B cell (primary cell): Measurements from ENCODE around the gene QRICH2. TPM values are rescaled to one million over a fixed set of nuclear protein-coding genes. Genes with fewer than 3 reads are reported as not detected.

Source experiments
- ATAC-seq: fragments of 200-7000 bp; cut with Tn5 transposase; one replicate; pipeline ENCODE4 v1.10.0; 2021; ENCODE audit warnings: low read depth, mild to moderate bottlenecking, moderate number of reproducible peaks, moderate library complexity
- CTCF ChIA-PET: fragments of 350-600 bp; sonication (Branson Sonifier 250); formaldehyde crosslinking; loops from one replicate; lab custom pipeline; 2021; ENCODE audit warnings: antibody characterized with exemption, inconsistent platforms; lab: Charles Lee
- POLR2A ChIA-PET: fragments of 350-600 bp; sonication (Branson Sonifier 250); formaldehyde crosslinking; loops from one replicate; lab custom pipeline; 2021; ENCODE audit warnings: antibody characterized with exemption; lab: Charles Lee
- DNase-seq: peaks from one replicate; pipeline ENCODE4 v3.0.0; 2013
- H2AFZ ChIP-seq: 2 replicates; pipeline ENCODE4 v1.6.1; 2012; ENCODE audit warnings: mild to moderate bottlenecking, low read depth, low read length; ENCODE audit not compliant: insufficient read depth, poor library complexity, severe bottlenecking
- H3K27ac ChIP-seq, 2 donors: 1 replicate in 1 of 2; 2 replicates in 1 of 2; pipeline ENCODE4 v1.5.1; 2012 to 2013; ENCODE audit warnings: low read length in 2 of 2, mild to moderate bottlenecking in 2 of 2, moderate library complexity in 1 of 2
- H3K27me3 ChIP-seq, 4 experiments: fragments of 200-600 bp in 1 of 4; sonication (generic) in 1 of 4; replicated peaks in 1 of 4; 1 replicate in 2 of 4; 2 replicates in 2 of 4; pipeline versions ENCODE4 v1.6.1 to v1.7.0; 2013 to 2016; ENCODE audit warnings: low read length in 3 of 4, mild to moderate bottlenecking in 2 of 4, mixed read lengths in 1 of 4, moderate library complexity in 1 of 4; ENCODE audit not compliant: insufficient read depth in 4 of 4, control insufficient read depth in 3 of 4; ENCODE audit errors: control extremely low read depth in 1 of 4
- H3K36me3 ChIP-seq, 2 experiments: replicated peaks in 1 of 2; 1 replicate in 1 of 2; 2 replicates in 1 of 2; pipeline versions ENCODE4 v1.6.1 to v1.7.1; 2013; ENCODE audit warnings: low read length in 1 of 2; ENCODE audit not compliant: insufficient read depth in 2 of 2, control insufficient read depth in 1 of 2; ENCODE audit errors: control extremely low read depth in 1 of 2, extremely low read depth in 1 of 2
- H3K4me1 ChIP-seq, 2 donors: fragments of 200-600 bp in 1 of 2; sonication (generic) in 1 of 2; 1 replicate in 1 of 2; 2 replicates in 1 of 2; pipeline versions ENCODE4 v1.5.1 to v1.6.1; 2013 to 2017; ENCODE audit warnings: low read length in 2 of 2; ENCODE audit not compliant: control insufficient read depth in 2 of 2, insufficient read depth in 2 of 2
- H3K4me2 ChIP-seq: replicated peaks from 2 replicates; pipeline ENCODE3; 2012; ENCODE audit warnings: mild to moderate bottlenecking, low read depth, low read length; ENCODE audit not compliant: poor library complexity, severe bottlenecking
- H3K4me3 ChIP-seq, 5 experiments: fragments of 200-600 bp in 1 of 5; sonication (generic) in 1 of 5; 1 replicate in 3 of 5; 2 replicates in 2 of 5; pipeline versions ENCODE4 v1.5.1 to v1.7.0; 2011 to 2016; ENCODE audit warnings: low read length in 4 of 5, mild to moderate bottlenecking in 4 of 5, low read depth in 2 of 5, control low read depth in 1 of 5, moderate library complexity in 1 of 5; ENCODE audit not compliant: insufficient read depth in 1 of 5; ENCODE audit errors: control extremely low read depth in 1 of 5, extremely low read depth in 1 of 5
- H3K79me2 ChIP-seq: fragments of 200-600 bp; sonication (generic); one replicate; pipeline ENCODE4 v1.6.0; 2016; ENCODE audit warnings: low read length; ENCODE audit not compliant: control insufficient read depth, insufficient read depth
- H3K9ac ChIP-seq: fragments of 200-600 bp; sonication (generic); 2 replicates; pipeline ENCODE4 v1.6.1; 2017; ENCODE audit warnings: mild to moderate bottlenecking, low read length, moderate library complexity
- H3K9me3 ChIP-seq, 3 donors: one replicate each; pipeline versions ENCODE4 v1.6.1 to v1.7.1; 2013; ENCODE audit warnings: low read length in 2 of 3; ENCODE audit not compliant: control insufficient read depth in 2 of 3, insufficient read depth in 1 of 3; ENCODE audit errors: control extremely low read depth in 1 of 3
- H4K20me1 ChIP-seq: 2 replicates; pipeline ENCODE4 v1.6.0; 2012; ENCODE audit warnings: mild to moderate bottlenecking, low read length; ENCODE audit not compliant: insufficient read depth, control insufficient read depth, poor library complexity, severe bottlenecking
- H3K27ac Mint-ChIP-seq: one replicate; pipeline ENCODE4 v1.8.0; 2021; ENCODE audit warnings: mixed read lengths
- H3K27me3 Mint-ChIP-seq: one replicate; pipeline ENCODE4 v1.8.0; 2021; ENCODE audit warnings: mixed read lengths
- H3K4me1 Mint-ChIP-seq: one replicate; pipeline ENCODE4 v1.8.0; 2021; ENCODE audit warnings: mixed read lengths
- H3K4me3 Mint-ChIP-seq: one replicate; pipeline ENCODE4 v1.8.0; 2021; ENCODE audit warnings: mixed read lengths
- H3K9me3 Mint-ChIP-seq: one replicate; pipeline ENCODE4 v1.8.0; 2022; ENCODE audit warnings: mixed read lengths; ENCODE audit not compliant: insufficient read depth
- CTCF ChIP-seq: fragments of 200-600 bp; IDR thresholded peaks from one replicate; pipeline ENCODE4 v1.8.0; 2022; ENCODE audit warnings: antibody characterized with exemption, mild to moderate bottlenecking
- EZH2 ChIP-seq: IDR thresholded peaks from 2 replicates; pipeline ENCODE4 v1.6.1; 2012; ENCODE audit warnings: borderline replicate concordance, low read depth, mild to moderate bottlenecking, moderate library complexity, low read length; ENCODE audit not compliant: insufficient read depth, poor library complexity, severe bottlenecking
- WGBS: methylation state at CpG from one replicate; pipeline ENCODE4 v1.1.5; 2013; ENCODE audit warnings: missing lambda C conversion rate; ENCODE audit not compliant: insufficient coverage; 5-methylcytosine and 5-hydroxymethylcytosine counted together
- intact Hi-C: fragments of 100-400 bp; cut with micrococcal nuclease; formaldehyde crosslinking; loops from one replicate; pipeline ENCODE4 v1.10.0; 2022
- polyA plus RNA-seq: library from polyadenylated mRNA; depleted of rRNA; stranded (reverse); fragments of >200 nt; gene quantifications from 2 replicates; pipeline ENCODE4 v1.2.3, GENCODE V29; 2012
- total RNA-seq, 2 donors: library from RNA; stranded (reverse); fragments of 120-200 nt in 1 of 2; gene quantifications; 1 replicate in 1 of 2; 2 replicates in 1 of 2; pipeline versions ENCODE4 v1.2.3 to v1.2.4, GENCODE V29; 2013 to 2022

Gene QRICH2
- total and polyA plus RNA-seq, 2 donors (not counting 1 experiment from before 2014, with no cell fraction given), result 4.4 to 4.5 TPM

- ChIA-PET POLR2A (interaction anchor here (0.5 to 3.3 kb wide), 6 partner anchors 11 to 706 kb away, joined by 3 to 44 read pairs (median 4); no protein-coding TSS in a partner anchor), CTCF (interaction anchor here (0.8 to 8.2 kb wide), 10 partner anchors 11 to 142 kb away, joined by 3 to 66 read pairs (median 6); no protein-coding TSS in a partner anchor)
- intact Hi-C loops, result loop anchor here (2.0 to 10.0 kb wide), 3 partner anchors 14 to 358 kb away; partner anchors contain the start of gene MRPL38
- no peak for TF ChIP-seq EZH2
- no peak for TF ChIP-seq CTCF
- peak overlapping the region; percentile 81 for H3K4me3 Mint-ChIP-seq
- no peaks in the 10 kb centered on the region for H3K27me3 ChIP-seq
- no peak overlapping the region for H3K9ac ChIP-seq
- peak overlapping the region; percentile 92 for H3K27ac Mint-ChIP-seq
- ATAC-seq (no peak), DNase-seq (peak; percentile 75)
- H2AFZ ChIP-seq, result peak overlapping the region; percentile 51
- H3K4me1 ChIP-seq, result peaks cover 66 to 72% of the 10 kb centered on the region in 2 donors
- no peaks in the 10 kb centered on the region for H3K9me3 Mint-ChIP-seq
- H3K9me3 ChIP-seq, result no peaks in the 10 kb centered on the region
- peaks cover 10% of the 10 kb centered on the region for H4K20me1 ChIP-seq
- 23% methylated on average over 7 of the region's 9 CpGs for WGBS
- H3K4me3 ChIP-seq, result peak overlapping the region in 1 of 5 experiments; percentile 2
- H3K27me3 Mint-ChIP-seq, result no peaks in the 10 kb centered on the region
- peaks cover 28% of the 10 kb centered on the region for H3K79me2 ChIP-seq
- H3K4me1 Mint-ChIP-seq, result peaks cover 64% of the 10 kb centered on the region
- H3K4me2 ChIP-seq, result peak overlapping the region; percentile 50
- H3K36me3 ChIP-seq, result peaks cover 0 to 4% of the 10 kb centered on the region in 2 experiments
- peak overlapping the region; percentile 46 to 55 for H3K27ac ChIP-seq
These were observed 45.2 kb downstream of the QRICH2 start for GRCh38 chr17:76262732-76263344.
